GM19238 (cell line): Measurements from ENCODE around the gene NOC2L.
"Not testable (repeated sequence)": the region's sequence is repeated elsewhere in the genome, so short reads cannot be mapped to it uniquely, and the experiment has no call there.

ENCODE experiments used
- DNase-seq: peaks from one replicate; pipeline ENCODE4 v3.0.0; 2011; ENCODE audit warnings: low spot score; ENCODE audit not compliant: insufficient read length

The NOC2L gene

DNA sequence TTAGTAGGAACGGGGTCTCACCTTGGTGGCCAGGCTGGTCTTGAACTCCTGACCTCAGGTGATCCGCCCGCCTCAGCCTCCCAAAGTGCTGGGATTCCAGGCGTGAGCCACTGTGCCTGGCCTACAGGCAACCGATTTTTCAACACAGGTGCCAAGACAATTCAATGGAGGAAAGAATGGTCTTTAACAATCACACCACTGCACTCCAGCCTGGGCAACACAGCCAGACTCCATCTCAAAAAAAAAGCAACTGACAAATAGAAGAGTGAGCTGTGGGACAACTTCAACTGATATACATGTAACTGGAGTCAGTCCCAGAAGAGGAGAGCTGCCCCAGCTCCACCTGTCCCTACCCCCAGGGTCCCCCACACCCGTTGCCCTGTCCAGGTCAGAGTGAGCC, 35.5 kb upstream of the NOC2L start:
- DNase-seq = not testable (repeated sequence)

DNA sequence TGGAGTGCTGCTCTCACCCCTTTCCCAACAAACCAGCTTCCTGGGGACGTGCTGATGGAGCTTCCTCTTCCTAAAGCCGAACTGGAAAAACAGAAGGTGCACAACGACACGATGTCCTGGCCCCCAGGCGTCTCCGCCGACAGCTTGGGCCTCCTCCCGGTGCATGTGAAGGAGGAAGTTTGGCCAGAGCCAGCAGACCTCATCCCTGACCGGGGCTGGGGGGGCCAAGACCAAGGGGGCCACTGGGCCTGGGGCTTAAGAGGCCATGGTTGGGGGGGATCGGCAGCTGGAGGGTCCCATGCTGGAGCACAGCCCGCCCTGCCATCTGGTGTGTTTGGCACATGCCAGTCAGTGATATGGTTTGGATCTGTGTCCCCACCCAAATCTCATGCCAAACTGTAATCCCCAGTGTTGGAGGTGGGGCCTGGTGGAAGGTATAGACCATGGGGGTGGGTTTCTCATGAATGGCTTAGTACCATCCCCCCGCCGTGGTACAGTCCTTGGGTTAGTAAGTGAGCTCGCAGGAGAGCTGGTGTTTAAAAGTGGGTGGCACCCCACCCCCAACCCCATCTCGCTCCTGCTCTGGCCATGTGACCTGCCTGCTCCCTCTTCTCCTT, 34.4 kb upstream of the NOC2L start:
- DNase-seq = no peak

DNA sequence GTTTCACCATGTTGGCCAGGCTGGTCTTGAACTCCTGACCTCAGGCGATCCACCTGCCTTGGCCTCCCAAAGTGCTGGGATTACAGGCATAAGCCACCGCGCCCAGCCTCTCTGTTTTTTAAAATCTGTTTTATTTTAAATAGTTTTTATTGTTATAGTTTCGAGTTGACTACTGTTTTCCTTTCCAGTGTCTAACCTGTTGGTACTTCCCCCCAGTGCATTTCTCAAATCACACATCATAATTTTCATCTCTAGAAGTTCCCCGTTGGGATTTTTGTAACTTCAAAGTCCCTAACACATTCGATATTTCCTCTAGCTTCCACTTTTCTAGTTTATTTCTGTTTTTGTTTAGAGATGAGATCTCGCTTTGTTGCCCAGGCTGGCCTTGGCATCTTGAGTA, 33.3 kb upstream of the NOC2L start:
- no peak for DNase-seq

DNA sequence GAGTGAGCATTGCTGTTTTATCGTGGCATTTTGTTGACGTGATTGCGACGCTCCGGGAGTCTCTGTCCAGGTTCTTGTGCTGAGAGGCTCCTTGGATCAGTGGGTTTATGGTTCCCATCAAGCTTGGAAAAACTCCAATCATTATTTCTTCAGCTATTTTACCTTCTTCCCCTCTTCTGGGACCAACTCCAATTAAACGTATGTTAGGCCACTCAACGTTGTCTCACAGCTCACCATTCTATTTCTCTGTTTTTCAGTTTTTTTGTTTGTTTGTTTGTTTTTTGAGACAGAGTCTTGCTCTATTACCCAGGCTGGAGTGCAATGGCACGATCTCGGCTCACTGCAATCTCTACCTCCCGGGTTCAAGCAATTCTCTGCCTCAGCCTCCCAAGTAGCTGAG, 32.8 kb upstream of the NOC2L start:
- no peak for DNase-seq

DNA sequence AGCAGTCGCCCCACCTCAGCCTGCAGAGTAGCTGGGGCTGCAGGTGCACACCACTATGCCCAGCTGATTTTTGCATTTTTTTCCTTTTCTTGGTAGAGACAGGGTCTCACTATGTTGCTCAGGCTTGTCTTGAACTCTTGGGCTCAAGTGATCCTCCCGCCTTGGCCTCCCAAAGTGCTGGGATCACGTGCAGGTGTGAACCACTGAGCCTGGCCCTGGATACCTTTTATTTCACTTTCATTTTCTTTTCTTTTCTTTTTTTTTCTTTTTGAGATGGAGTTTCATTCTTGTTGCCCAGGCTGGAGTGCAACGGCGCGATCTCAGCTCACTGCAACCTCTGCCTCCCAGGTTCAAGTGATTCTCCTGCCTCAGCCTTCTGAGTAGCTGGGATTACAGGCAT, 32.2 kb upstream of the NOC2L start:
- not testable (repeated sequence) for DNase-seq

DNA sequence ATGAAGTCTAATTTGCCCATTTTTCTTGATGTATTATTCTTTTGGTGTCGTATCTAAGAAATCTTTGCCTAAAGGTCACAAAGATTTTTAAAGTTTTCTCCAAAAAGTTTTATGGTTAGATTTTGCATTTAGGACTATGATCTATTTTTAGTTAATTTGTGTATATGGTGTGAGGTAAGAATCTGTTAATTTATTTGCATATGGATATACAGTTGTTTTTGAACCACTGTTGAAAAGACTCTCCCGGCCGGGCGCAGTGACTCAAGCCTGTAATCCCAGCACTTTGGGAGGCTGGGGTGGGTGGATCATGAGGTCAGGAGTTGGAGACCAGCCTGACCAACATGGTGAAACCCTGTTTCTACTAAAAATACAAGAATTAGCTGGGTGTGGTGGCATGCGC, 29.0 kb upstream of the NOC2L start:
- not testable (repeated sequence) for DNase-seq

DNA sequence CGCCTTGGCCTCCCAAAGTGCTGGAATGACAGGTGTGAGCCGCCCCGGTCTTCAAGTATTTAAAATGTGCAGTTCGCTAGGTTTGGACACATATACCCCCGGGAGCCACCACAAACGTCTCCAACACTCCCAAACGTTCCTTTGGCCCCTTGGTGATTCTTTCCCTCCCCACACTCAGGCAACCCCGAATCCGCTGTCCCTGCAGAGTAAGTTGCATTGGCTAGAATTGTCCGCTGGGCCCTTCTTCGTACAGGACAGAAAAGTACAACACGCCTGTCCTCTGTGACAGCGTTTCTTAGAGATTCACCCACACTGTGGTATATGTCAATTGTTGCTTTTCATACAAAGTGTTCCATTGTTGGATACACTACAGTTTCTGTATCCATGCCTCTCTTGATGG, 26.1 kb upstream of the NOC2L start:
- DNase-seq = no peak

DNA sequence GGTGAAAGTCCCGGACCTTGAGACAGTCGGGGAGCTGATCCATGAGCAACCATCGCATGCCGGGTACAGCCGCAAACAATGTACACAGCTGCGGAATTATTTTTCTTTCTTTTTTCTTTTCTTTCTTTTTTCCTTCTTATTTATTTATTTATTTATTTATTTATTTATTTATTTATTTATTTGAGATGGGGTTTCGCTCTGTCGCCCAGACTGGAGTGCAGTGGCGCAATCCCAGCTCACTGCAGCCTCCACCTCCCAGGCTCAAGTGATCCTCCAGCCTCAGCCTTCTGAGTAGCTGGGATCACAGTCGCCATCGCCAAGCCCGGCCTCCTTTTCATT, 25.4 kb upstream of the NOC2L start:
- DNase-seq = no peak

DNA sequence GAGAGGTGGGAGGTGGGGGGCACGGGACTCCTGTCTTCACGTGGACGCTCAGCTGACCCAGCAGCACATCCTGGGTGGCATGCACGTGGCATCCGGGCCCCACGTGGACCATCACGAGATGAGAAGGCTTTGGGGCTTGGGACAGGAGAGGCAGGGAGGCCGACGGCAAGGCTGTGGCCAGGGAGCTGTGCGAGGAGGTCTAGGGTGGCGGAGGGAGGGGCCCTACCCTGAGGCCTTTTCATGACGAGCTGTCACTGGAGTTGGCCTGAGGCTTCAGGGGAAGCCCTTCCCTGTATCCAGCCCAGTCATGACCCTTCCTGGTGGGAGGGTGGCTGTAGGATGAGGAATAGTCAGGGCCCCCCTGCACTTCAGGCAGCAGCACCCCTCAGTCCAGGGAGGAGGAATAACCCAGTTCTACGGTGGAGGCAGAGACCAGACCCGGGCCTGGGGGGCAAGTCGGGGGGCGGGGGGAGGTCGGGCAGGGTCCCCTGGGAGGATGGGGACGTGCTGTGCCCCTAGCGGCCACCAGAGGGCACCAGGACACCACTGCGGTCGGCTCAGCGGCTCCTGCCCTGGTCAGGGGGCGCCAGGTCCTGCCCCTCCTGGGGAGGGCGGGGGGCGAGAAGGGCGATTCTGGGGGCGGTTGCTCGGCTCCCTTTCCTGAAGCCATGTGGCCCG, 24.9 kb upstream of the NOC2L start:
- DNase-seq = peak; percentile 84

DNA sequence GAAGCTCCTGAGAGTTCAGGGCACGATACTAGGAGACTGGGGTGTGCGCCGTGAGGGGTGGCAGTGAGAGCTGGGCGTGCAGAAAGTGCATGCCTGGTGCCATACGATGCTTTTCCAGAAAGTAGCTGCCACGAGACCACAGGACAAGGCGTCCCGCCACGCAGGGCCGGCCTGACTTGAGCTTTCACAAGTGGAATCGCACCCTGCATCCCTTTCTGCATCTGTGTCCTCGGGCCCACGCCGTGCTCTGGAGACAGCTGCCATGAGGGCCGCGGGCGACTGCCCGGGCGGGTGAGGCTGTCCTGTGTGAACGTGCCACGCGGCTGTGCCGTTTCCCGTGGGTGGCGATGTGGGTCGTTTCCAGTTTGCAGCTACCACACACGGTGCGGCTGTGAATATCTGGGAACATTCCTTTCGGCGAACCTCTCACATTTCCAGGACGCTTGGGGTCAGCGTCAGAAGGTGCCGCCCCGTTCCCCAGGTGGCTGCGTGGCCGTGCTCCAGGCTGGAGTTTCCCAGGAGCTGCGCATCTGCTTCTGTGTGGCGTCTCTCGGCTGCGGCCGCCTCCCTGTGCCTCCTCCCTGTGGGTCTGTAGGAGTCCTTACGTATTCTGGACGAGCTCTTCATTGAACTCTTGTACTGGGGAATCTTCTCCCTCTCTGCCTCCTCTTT, 23.8 kb upstream of the NOC2L start:
- no peak for DNase-seq

DNA sequence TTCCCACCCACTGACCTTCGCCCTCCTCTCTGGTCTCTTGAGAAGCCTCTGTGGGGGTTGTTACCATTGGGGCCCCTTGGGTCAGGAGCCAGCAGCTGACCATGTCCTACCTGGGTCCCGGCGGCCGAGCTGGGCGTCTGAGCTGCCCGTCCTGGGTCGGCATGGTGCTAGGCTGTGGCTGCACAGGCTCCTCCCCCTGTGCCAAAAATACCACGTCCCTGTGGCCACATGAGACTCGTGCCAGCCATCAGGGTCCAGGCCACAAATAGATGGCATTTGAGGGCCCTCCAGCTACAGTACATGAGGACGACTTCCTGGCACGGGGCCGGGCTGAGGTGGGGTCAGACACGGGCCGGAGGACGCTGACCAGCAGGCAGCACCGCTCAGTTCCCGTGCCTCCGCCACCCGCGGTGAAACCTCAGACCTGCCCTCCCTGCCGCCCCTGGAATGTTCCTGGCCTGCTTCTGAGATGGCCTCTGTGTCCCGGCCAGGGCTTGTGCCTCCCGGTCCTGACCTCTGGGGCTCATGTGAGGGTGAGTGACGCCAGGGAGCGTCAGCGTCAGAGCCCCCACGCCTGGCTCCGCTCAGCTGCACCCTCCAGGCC, 23.0 kb upstream of the NOC2L start, which contains the start of gene PERM1:
Gene PERM1, minus strand, starts transcription at position 139 of the 604 bp plus-strand sequence. CDS start 1,064 bp downstream, outside the sequence.
- DNase-seq = no peak

DNA sequence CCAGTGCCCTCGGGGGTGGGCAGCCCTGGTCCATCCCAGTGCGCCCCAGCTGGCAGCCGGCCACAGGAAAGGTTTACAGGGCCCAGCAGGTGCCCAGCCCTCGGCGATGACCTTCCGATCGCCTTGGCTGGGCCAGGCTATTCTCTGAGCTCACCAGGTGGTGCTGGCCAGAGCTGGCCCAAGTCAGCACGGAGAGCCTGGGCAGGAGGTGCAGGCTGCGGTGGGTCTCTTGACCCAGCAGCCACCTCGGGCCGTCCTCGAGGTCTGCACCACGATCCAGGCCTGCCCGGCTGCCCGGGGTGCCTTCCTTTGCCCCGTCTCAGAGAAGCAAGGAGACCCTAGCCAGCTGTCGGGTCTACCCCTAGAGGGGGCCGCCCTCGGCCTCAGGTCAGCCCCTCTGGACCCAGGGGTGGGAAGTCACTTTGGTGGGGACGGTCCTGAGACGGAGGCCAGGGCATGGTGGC, 22.5 kb upstream of the NOC2L start:
- DNase-seq = no peak

DNA sequence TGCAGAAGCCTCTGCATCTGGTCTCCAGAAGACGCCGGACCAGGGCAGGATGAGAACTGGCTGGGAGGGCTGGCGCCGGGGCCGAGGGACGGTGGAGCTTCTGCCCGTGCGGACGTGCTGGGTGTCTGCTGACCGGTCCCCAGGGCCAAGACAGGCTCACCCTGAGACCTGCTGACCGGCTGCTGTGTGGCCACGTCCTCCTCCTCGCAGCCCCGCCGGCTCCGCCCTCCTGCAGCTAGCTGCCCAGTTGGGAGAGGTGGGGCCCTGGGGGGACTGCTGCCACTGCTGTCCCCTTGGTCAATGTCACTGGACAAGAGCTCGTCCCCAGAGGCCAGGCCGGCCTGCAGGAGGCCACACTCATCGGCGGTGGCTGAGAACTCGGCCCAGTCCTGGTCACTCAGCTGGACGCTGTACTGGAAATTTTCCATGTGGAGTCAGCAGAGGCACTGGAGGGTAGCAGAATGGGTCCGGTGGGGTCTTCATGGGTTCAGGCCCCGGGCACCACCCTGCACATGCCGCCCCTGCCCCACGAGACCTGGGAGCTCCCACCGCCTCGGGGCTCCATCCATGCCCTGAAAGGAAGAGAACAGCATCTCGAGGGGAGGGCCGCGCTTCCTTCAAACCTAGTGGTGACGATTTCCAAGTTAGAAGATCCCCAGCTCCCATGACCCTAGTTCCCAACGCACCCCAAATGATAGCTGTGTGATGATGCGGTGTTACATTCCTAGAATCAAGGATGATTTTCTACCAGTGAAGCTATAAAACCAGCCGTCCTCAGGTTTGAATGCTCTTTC, 21.7 kb upstream of the NOC2L start:
- no peak for DNase-seq

DNA sequence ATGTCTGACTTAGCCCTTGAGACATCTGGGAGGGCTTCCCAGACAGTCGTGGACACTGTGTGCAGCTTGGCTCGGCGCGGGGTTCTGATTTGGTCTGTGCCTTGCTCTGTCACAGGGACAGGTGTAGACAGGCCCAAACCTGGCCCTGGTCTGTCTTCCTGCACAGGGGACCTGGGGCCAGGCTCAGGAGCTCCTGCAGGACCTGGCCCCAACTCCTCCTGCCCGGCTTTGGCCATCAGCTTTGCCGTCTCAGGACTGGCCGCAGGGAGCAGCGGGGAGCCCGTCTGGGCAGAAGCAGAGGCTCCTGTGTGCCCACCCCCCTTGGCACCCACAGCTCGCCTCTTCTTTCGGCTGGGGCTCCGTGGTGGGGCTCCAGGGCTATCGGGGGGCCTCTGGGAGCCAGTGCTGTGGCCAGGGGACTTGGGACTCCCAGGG, 21.1 kb upstream of the NOC2L start:
- DNase-seq = no peak

DNA sequence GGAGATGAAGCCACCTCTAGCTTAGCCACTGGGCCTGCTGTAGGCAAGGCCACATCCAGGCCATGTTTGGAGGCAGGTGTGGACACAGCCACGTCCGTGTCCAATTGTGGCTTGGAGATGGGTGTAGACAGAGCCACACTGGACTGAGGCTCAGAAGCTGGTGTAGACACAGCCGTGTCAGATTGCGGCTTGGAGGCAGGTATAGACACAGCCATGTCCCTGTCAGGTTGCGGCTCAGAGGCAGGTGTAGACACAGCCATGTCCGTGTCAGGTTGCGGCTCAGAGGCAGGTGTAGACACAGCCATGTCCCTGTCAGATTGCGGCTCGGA, 20.7 kb upstream of the NOC2L start:
- DNase-seq = no peak

DNA sequence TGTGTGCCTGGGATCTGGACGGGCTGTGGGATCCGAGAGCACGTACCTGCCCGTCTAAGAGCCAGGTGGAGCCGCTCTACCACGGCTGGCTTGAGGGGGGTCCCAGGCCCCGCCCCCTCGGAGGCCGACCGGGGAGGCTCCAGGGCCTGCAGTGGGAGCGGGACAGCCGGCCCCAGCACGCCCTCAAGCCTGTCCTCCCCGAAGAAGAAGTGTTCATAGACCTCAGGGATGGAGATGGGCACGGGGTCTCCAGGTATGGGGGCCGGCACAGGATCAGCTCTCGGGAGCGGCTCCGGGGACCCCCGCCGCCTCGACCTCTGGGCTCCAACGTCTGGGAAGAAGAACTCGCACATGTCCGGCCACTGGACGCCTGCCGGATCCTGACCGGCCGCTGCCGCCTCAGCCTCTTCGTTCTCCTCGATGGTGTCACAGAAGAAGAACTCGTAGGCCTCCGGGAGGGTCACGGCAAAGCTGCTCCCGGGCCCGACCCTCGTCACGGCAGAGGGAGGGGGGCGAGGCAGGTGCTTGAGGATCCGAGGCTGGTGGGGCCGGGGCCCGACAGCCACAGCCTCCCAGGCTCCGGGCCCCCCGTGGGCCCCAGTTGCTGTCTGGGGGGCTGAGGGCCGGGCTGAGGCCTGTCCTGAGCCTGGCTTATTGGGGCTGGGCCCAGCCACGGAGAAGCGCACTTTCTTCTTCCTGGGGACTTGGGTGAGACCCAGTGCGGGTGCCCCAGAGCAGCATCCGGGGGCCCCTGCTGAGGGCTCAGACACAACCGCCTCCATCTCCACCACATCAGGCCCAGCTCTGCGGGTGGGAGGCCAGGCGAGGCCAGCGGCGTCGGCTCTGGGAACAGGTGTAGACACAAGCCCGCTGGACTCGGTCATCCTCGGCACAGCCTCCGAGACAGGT, 20.0 kb upstream of the NOC2L start:
- no peak for DNase-seq

DNA sequence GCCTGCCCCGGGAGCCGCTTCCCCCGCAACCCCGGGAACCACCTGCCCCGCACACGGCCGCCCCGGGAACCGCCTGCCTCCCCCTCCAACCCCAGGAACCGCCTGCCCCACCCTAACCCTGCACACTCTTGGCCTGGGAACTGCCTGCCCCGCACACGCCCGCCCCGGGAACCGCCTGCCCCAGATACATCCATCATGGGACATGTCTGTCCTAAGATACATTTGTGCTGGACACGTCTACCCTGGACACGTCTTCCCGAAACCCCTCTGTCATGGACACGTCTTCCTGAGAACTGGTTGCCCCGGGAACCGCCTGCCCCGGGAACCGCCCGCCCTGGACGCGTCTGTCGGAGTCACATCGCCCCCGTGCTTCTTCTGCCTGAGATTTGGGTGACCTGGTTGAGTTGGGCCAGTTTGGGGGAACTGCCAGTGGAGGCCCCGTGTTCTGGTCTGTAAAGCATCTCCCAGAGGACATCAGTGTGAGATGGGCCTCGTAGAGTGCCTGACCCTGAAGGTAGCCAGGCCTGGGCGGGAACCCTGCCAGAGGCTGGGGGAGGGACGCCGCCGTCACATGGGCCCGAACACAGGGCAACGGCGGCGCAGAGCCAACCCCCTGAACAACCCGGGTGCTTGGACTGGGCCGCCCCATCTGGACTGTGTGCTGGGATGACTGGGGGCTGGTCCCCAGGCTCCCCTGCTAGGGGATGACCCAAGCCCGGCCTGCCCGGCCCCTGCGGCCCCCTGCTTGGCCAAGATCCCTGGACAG, 19.2 kb upstream of the NOC2L start:
- DNase-seq = no peak

DNA sequence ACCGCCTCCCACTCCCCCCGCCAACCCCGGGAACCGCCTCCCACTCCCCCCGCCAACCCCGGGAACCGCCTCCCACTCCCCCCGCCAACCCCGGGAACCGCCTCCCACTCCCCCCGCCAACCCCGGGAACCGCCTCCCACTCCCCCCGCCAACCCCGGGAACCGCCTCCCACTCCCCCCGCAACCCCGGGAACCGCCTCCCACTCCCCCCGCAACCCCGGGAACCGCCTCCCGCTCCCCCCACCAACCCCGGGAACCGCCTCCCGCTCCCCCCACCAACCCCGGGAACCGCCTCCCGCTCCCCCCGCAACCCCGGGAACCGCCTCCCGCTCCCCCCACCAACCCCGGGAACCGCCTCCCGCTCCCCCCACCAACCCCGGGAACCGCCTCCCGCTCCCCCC, 17.7 kb upstream of the NOC2L start:
- not testable (repeated sequence) for DNase-seq

DNA sequence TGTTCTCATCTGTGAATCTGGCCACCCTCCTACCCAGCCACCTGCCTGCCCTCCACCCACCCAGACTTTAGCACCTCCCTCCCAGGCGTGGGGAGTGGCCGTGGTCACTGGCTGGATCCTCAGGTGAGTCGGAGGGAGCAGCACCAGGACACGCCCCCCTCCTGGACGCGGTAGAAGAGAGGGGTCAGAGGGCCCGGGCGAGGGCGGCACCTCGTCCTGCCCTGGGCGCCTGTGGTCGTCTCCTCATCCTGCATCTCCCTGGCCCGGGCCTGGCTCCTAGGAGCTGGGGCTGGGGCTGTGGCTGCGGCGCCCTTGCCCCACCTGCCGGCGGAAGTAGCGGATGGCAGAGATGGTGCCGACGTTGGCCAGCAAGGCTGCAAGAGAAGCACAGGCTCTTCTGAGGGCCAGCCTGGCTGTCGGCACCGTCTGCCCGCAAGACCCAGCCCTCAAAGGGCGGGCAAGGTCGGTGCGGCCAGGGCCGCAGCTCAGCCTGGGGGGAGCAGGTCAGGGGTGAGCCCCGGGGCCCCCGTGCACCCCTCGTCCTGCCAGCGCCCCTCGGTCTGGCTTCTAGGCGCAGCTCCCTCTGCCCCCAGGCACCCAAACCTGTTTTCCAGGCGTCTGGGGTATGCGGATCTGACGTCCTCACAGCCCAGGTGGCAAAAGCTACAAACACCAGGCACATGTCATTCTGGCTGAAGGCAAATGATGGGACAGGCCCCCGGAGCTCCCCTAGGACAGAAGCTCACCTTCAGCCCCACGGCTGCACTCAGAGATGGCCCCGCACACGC, 17.0 kb upstream of the NOC2L start:
- peak; percentile 91 for DNase-seq
